ENCODE measurements around the gene UGT1A6. TPM values are rescaled to one million over a fixed set of nuclear protein-coding genes. Genes with fewer than 3 reads are reported as not detected.
"Not testable (repeated sequence)": the region's sequence is repeated elsewhere in the genome, so short reads cannot be mapped to it uniquely, and the experiment has no call there.

The UGT1A6 gene
- polyA plus RNA-seq, 2 of the 4 experiments (the other 2 are of a cell fraction) = 2.5 to 3.5 TPM

DNA sequence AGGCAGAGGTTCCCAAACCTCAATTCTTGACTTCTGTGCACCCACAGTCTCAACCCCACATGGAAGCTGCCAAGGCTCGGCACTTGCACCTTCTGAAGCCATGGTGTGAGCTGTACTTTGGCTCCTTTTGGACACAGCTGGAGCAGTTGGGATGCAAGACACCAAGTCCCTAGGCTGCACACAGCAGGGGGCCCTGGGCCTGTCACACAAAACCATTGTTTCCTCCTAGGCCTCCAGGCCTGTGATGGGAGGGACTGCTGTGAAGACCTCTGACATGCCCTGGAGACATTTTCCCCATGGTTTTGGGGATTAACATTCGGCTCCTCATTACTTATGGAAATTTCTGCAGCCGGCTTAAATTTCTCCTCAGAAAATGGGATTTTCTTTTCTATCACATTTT is 46.7 kb upstream of the UGT1A6 start:
- H3K27ac ChIP-seq, FAIRE-seq, ATAC-seq, H3K4me2 ChIP-seq, POLR2A ChIA-PET, H3K4me3 ChIP-seq, CTCF ChIA-PET, H3K4me1 ChIP-seq: not testable (repeated sequence)
- peak in 1 of 2 experiments; percentile 31 for DNase-seq (ENCODE audit: low read depth in 1 of 2, low spot score in 1 of 2)
- TF ChIP-seq ZFP36 (IDR thresholded peaks at IDR 0.05; ENCODE audit: borderline replicate concordance, partially characterized antibody) = peak; percentile 98
- 80% methylated on average over 3 of the region's 3 CpGs for WGBS (ENCODE audit: missing lambda C conversion rate)
- H3K9me3 ChIP-seq = peaks cover 50% of the 10 kb centered on the region

DNA sequence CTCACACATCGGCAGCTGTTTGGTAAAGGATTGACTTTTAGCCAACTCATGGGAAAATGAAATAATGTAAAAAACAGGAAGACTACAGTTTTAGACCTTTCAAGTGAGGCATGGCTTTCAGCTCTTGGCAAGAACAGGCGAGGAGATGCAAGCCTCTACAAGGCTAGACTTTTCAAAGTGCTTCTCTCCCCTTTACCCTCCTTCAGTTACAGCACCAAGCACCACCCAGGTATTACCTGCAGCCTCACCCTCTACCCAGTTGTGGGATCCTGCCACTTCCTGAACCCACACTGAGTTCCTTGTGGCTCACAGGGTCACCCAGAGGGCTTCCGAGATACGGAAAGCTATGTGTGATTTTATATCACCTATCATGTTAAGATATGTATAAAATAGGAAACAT is 41.7 kb upstream of the UGT1A6 start:
- Histone ChIP-seq H3K4me1 (no peaks in the 10 kb centered on the region), H3K27ac (peak overlapping the region in 1 of 2 experiments; percentile 59; a peak in 2 of 6 replicates), H3K9me3 (peaks cover 14% of the 10 kb centered on the region), H3K4me2 (no peak overlapping the region), H3K4me3 (no peak overlapping the region)
- ATAC-seq (no peak), DNase-seq (ENCODE audit: low read depth in 1 of 2, low spot score in 1 of 2) (no peak), FAIRE-seq (no peak)
- TF ChIP-seq TFCP2L1 (CRISPR knock-in tag; IDR thresholded peaks at IDR 0.05) = no peak
- TF ChIP-seq, protein P1, sequence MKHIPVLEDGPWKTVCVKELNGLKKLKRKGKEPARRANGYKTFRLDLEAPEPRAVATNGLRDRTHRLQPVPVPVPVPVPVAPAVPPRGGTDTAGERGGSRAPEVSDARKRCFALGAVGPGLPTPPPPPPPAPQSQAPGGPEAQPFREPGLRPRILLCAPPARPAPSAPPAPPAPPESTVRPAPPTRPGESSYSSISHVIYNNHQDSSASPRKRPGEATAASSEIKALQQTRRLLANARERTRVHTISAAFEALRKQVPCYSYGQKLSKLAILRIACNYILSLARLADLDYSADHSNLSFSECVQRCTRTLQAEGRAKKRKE (CRISPR knock-in tag; IDR thresholded peaks at IDR 0.05; ENCODE audit: low read depth) = no peak
- no peak for TF ChIP-seq RARB (CRISPR knock-in tag; IDR thresholded peaks at IDR 0.05)
- TF ChIP-seq CBX8 (IDR thresholded peaks at IDR 0.05) = no peak
- TF ChIP-seq, protein P2, sequence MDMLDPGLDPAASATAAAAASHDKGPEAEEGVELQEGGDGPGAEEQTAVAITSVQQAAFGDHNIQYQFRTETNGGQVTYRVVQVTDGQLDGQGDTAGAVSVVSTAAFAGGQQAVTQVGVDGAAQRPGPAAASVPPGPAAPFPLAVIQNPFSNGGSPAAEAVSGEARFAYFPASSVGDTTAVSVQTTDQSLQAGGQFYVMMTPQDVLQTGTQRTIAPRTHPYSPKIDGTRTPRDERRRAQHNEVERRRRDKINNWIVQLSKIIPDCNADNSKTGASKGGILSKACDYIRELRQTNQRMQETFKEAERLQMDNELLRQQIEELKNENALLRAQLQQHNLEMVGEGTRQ (IDR thresholded peaks at IDR 0.05) = no peak
- TF ChIP-seq, protein P3, sequence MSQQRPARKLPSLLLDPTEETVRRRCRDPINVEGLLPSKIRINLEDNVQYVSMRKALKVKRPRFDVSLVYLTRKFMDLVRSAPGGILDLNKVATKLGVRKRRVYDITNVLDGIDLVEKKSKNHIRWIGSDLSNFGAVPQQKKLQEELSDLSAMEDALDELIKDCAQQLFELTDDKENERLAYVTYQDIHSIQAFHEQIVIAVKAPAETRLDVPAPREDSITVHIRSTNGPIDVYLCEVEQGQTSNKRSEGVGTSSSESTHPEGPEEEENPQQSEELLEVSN (IDR thresholded peaks at IDR 0.05; ENCODE audit: borderline replicate concordance, low read depth) = no peak
- TF ChIP-seq HOXB13 (CRISPR knock-in tag; IDR thresholded peaks at IDR 0.05; ENCODE audit: low read depth) = no peak
- TF ChIP-seq, protein P4, sequence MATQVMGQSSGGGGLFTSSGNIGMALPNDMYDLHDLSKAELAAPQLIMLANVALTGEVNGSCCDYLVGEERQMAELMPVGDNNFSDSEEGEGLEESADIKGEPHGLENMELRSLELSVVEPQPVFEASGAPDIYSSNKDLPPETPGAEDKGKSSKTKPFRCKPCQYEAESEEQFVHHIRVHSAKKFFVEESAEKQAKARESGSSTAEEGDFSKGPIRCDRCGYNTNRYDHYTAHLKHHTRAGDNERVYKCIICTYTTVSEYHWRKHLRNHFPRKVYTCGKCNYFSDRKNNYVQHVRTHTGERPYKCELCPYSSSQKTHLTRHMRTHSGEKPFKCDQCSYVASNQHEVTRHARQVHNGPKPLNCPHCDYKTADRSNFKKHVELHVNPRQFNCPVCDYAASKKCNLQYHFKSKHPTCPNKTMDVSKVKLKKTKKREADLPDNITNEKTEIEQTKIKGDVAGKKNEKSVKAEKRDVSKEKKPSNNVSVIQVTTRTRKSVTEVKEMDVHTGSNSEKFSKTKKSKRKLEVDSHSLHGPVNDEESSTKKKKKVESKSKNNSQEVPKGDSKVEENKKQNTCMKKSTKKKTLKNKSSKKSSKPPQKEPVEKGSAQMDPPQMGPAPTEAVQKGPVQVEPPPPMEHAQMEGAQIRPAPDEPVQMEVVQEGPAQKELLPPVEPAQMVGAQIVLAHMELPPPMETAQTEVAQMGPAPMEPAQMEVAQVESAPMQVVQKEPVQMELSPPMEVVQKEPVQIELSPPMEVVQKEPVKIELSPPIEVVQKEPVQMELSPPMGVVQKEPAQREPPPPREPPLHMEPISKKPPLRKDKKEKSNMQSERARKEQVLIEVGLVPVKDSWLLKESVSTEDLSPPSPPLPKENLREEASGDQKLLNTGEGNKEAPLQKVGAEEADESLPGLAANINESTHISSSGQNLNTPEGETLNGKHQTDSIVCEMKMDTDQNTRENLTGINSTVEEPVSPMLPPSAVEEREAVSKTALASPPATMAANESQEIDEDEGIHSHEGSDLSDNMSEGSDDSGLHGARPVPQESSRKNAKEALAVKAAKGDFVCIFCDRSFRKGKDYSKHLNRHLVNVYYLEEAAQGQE (IDR thresholded peaks at IDR 0.05) = no peak
- no peak for TF ChIP-seq BHLHE40 (IDR thresholded peaks at IDR 0.05; ENCODE audit: low read depth, low read length)
- no peak for TF ChIP-seq ZSCAN20 (CRISPR knock-in tag; IDR thresholded peaks at IDR 0.05)
- TF ChIP-seq POLR2A (IDR thresholded peaks at IDR 0.05; ENCODE audit: low read length) = no peak
- TF ChIP-seq, protein P5, sequence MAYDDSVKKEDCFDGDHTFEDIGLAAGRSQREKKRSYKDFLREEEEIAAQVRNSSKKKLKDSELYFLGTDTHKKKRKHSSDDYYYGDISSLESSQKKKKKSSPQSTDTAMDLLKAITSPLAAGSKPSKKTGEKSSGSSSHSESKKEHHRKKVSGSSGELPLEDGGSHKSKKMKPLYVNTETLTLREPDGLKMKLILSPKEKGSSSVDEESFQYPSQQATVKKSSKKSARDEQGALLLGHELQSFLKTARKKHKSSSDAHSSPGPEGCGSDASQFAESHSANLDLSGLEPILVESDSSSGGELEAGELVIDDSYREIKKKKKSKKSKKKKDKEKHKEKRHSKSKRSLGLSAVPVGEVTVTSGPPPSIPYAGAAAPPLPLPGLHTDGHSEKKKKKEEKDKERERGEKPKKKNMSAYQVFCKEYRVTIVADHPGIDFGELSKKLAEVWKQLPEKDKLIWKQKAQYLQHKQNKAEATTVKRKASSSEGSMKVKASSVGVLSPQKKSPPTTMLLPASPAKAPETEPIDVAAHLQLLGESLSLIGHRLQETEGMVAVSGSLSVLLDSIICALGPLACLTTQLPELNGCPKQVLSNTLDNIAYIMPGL (CRISPR knock-in tag; IDR thresholded peaks at IDR 0.05; ENCODE audit: borderline replicate concordance) = no peak
- TF ChIP-seq RAD21 (conservative IDR thresholded peaks at IDR 0.05 in 1 of 2, IDR thresholded peaks at IDR 0.05 in 1 of 2) = no peak
- no peak for TF ChIP-seq CHD4 (IDR thresholded peaks at IDR 0.05; ENCODE audit: borderline replicate concordance)
- ChIA-PET POLR2A (no interaction called here), CTCF (no interaction called here)
- WGBS (ENCODE audit: missing lambda C conversion rate) = 89% methylated on average over 4 of the region's 4 CpGs

DNA sequence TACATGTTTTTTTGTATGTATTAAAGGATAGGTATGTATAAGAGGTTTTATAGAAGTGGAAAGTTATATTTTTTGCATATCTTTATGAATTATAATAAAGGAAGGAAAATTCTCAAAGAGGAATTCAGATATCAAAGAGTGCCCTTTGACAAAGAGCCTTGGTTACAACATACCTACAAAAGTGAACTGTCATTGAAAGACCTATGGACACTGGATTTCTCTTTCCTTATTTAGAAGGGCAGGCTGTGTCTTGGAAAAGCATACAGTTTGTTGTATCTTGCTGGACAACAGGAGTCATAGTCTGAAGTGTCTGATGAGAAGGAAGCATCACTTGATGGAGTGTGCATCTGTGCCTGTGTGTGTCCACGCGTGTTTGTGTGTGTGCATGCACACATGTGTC is 41.3 kb upstream of the UGT1A6 start:
- WGBS (ENCODE audit: missing lambda C conversion rate) = 97% methylated on average over 2 of the region's 2 CpGs
- CTCF ChIA-PET = no interaction called here
- DNase-seq (ENCODE audit: low read depth in 1 of 2, low spot score in 1 of 2) (no peak), ATAC-seq (no peak), FAIRE-seq (no peak)
- TF ChIP-seq NR3C1 (IDR thresholded peaks at IDR 0.05) (no peak), TP53 (CRISPR knock-in tag; IDR thresholded peaks at IDR 0.05) (no peak), SREBF2 (IDR thresholded peaks at IDR 0.05) (no peak), ZFP36 (IDR thresholded peaks at IDR 0.05; ENCODE audit: borderline replicate concordance, partially characterized antibody) (no peak), RCOR1 (IDR thresholded peaks at IDR 0.05; ENCODE audit: low read depth, low read length) (no peak), NFE2L2 (conservative IDR thresholded peaks at IDR 0.05; ENCODE audit: low read length) (no peak)
- TF ChIP-seq, protein P6, sequence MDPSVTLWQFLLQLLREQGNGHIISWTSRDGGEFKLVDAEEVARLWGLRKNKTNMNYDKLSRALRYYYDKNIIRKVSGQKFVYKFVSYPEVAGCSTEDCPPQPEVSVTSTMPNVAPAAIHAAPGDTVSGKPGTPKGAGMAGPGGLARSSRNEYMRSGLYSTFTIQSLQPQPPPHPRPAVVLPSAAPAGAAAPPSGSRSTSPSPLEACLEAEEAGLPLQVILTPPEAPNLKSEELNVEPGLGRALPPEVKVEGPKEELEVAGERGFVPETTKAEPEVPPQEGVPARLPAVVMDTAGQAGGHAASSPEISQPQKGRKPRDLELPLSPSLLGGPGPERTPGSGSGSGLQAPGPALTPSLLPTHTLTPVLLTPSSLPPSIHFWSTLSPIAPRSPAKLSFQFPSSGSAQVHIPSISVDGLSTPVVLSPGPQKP (IDR thresholded peaks at IDR 0.05; ENCODE audit: low read depth, low read length) = no peak
- TF ChIP-seq, protein P2 (IDR thresholded peaks at IDR 0.05) = no peak
- no peak overlapping the region for H3K4me2 ChIP-seq
- H3K9me3 ChIP-seq = peaks cover 9% of the 10 kb centered on the region
- POLR2A ChIA-PET = no interaction called here
- H3K4me3 ChIP-seq = no peak overlapping the region
- H3K4me1 ChIP-seq = no peaks in the 10 kb centered on the region
- 0 out of 6 replicates have a peak overlapping the region, but pooled peaks of 1 of the 2 experiments have one; percentile 31 for H3K27ac ChIP-seq

Measured in A549 (cell line).